CD8-positive, alpha-beta memory T cell (primary cell): ENCODE results near the gene DPPA2. TPM values are rescaled to one million over a fixed set of nuclear protein-coding genes. Genes with fewer than 3 reads are reported as not detected.

Experiments used
- CTCF ChIA-PET: fragments of 350-600 bp; sonication (Branson Sonifier 250); formaldehyde crosslinking; loops from one replicate; lab custom pipeline; 2021; ENCODE audit warnings: antibody characterized with exemption; lab: Charles Lee
- POLR2A ChIA-PET: fragments of 350-600 bp; sonication (Branson Sonifier 250); formaldehyde crosslinking; loops from one replicate; lab custom pipeline; 2021; ENCODE audit warnings: antibody characterized with exemption; lab: Charles Lee
- DNase-seq, 5 donors: peaks; one replicate each; pipeline versions ENCODE4 v3.0.0 to v3.0.0-alpha.2; 2020 to 2022; ENCODE audit warnings: mixed read lengths in 1 of 5
- H3K27ac ChIP-seq: one replicate; pipeline ENCODE4 v1.7.0; 2013; ENCODE audit warnings: low read depth, mild to moderate bottlenecking, low read length, moderate library complexity
- H3K27me3 ChIP-seq: 2 replicates; pipeline ENCODE4 v1.7.0; 2013; ENCODE audit warnings: low read length, mild to moderate bottlenecking; ENCODE audit not compliant: insufficient read depth, poor library complexity, severe bottlenecking
- H3K36me3 ChIP-seq: 2 replicates; pipeline ENCODE4 v1.7.0; 2013; ENCODE audit warnings: mild to moderate bottlenecking, low read length, moderate library complexity; ENCODE audit not compliant: insufficient read depth
- H3K4me1 ChIP-seq: 2 replicates; pipeline ENCODE4 v1.7.0; 2013; ENCODE audit warnings: mild to moderate bottlenecking, low read length, moderate library complexity; ENCODE audit not compliant: insufficient read depth
- H3K4me3 ChIP-seq: 2 replicates; pipeline ENCODE4 v1.7.0; 2013; ENCODE audit warnings: mild to moderate bottlenecking, low read length
- H3K9me3 ChIP-seq: 2 replicates; pipeline ENCODE4 v1.7.0; 2013; ENCODE audit warnings: mild to moderate bottlenecking, low read length
- H3K27ac Mint-ChIP-seq, 8 donors: one replicate each; pipeline ENCODE4 v1.8.0; 2020 to 2021; ENCODE audit warnings: mixed read lengths in 8 of 8, mild to moderate bottlenecking in 6 of 8, inconsistent platforms in 3 of 8, moderate library complexity in 3 of 8
- H3K27me3 Mint-ChIP-seq, 2 donors: one replicate each; pipeline ENCODE4 v1.8.0; 2020 to 2021; ENCODE audit warnings: mixed read lengths in 2 of 2, mild to moderate bottlenecking in 1 of 2, moderate library complexity in 1 of 2
- H3K36me3 Mint-ChIP-seq, 3 donors: one replicate each; pipeline ENCODE4 v1.8.0; 2020 to 2021; ENCODE audit warnings: mixed read lengths in 3 of 3, inconsistent platforms in 1 of 3, mild to moderate bottlenecking in 1 of 3
- H3K4me1 Mint-ChIP-seq, 3 donors: one replicate each; pipeline ENCODE4 v1.8.0; 2020 to 2021; ENCODE audit warnings: mixed read lengths in 3 of 3, inconsistent platforms in 1 of 3, mild to moderate bottlenecking in 1 of 3
- H3K4me3 Mint-ChIP-seq, 7 donors: one replicate each; pipeline ENCODE4 v1.8.0; 2020 to 2021; ENCODE audit warnings: mixed read lengths in 7 of 7, mild to moderate bottlenecking in 6 of 7, moderate library complexity in 4 of 7, inconsistent platforms in 2 of 7
- H3K9me3 Mint-ChIP-seq, 5 donors: one replicate each; pipeline ENCODE4 v1.8.0; 2020 to 2022; ENCODE audit warnings: mixed read lengths in 5 of 5, mild to moderate bottlenecking in 3 of 5, moderate library complexity in 2 of 5, inconsistent platforms in 1 of 5
- polyA plus RNA-seq: library from polyadenylated mRNA; unstranded; fragments of 300-500 nt; fragmentation: Illumina TruSeq; gene quantifications from one replicate; pipeline ENCODE4 v1.2.3, GENCODE V29; 2021
- total RNA-seq, 2 experiments: library from RNA; stranded (reverse); gene quantifications; one replicate each; pipeline ENCODE4 v1.2.3, GENCODE V29; 2021

DPPA2 gene
- total and polyA plus RNA-seq, 3 experiments from 2014 or later: not detected

DNA sequence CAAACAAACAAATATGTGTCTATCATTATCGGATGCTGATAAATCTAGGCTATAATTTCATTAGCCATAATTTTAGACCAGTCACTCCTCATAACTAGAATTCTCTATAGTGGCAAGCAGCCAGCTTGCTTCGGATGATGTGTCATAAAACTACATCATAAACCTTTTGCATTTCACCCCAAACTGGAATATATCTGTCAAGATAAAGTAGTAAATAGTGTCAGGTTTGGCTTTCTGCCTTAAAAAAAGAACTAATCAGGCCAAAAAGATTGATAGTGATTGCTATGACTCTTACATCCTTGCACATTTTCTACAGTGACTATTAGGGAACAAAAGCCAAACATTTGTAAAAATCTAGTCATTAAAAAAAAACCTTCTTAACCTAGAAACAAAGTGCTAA lies 51.0 kb downstream of the DPPA2 start:
- Histone ChIP-seq H3K27me3 (no peaks in the 10 kb centered on the region), H3K27ac (no peak overlapping the region), H3K9me3 (no peaks in the 10 kb centered on the region), H3K4me3 (no peak overlapping the region), H3K4me1 (no peaks in the 10 kb centered on the region), H3K36me3 (no peaks in the 10 kb centered on the region)
- Mint-ChIP-seq H3K4me1 (no peaks in the 10 kb centered on the region), H3K27me3 (peaks cover 4 to 16% of the 10 kb centered on the region in 2 donors), H3K4me3 (no peak overlapping the region), H3K9me3 (no peaks in the 10 kb centered on the region), H3K27ac (no peak overlapping the region), H3K36me3 (no peaks in the 10 kb centered on the region)
- CTCF ChIA-PET: no interaction called here
- POLR2A ChIA-PET: no interaction called here
- DNase-seq: no peak

DNA sequence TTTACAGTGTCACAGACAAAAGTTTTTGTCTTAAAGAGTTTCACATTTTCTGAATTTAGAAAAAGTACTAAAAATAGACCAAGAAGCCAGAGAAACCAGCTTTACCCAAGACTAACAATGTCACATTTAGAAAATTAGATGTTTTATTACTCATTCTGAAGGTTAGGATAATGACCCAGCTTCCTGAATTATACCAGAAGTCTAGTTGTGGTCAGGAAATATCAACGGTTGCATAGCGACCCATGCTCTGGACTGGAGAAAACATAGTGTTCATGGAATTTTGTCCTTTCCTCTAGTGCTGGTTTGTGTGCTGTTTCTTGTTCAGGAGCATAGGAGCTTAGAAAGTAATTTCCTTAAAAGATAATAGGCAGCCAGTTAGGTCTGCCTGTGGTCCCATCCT lies 59.0 kb downstream of the DPPA2 start:
- no peaks in the 10 kb centered on the region for H3K4me1 Mint-ChIP-seq
- H3K9me3 Mint-ChIP-seq: no peaks in the 10 kb centered on the region
- H3K36me3 Mint-ChIP-seq: no peaks in the 10 kb centered on the region
- no peaks in the 10 kb centered on the region for H3K9me3 ChIP-seq
- no peak overlapping the region for H3K27ac ChIP-seq
- H3K4me3 Mint-ChIP-seq: no peak overlapping the region
- no peak overlapping the region for H3K4me3 ChIP-seq
- DNase-seq: no peak
- no peaks in the 10 kb centered on the region for H3K4me1 ChIP-seq
- no peak overlapping the region for H3K27ac Mint-ChIP-seq
- CTCF ChIA-PET: no interaction called here
- no peaks in the 10 kb centered on the region for H3K36me3 ChIP-seq
- POLR2A ChIA-PET: no interaction called here
- no peaks in the 10 kb centered on the region for H3K27me3 ChIP-seq
- peaks cover 0 to 11% of the 10 kb centered on the region in 2 donors for H3K27me3 Mint-ChIP-seq

DNA sequence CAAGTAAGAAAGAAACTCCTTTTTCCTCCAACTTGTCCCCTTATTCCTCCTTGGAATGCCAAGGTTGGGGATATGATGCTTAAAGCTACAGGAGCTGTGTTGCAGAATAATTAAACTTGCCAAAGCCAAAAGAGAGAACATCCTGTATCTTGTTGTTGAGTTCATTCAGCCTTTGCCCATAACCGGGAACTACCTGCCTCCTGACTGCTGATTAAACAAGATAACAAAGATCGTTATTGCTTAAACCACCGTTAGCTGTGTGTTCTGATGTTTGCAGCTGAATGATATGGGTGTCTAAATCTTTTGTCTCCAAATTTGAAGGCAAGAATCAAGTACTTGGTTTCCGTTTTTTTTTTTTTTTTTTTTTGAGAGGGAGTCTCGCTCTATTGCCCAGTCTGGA lies 61.5 kb downstream of the DPPA2 start:
- Mint-ChIP-seq H3K27me3 (peaks cover 0 to 11% of the 10 kb centered on the region in 2 donors), H3K27ac (no peak overlapping the region), H3K4me3 (no peak overlapping the region), H3K4me1 (no peaks in the 10 kb centered on the region), H3K36me3 (no peaks in the 10 kb centered on the region), H3K9me3 (no peaks in the 10 kb centered on the region)
- no peak for DNase-seq
- no peaks in the 10 kb centered on the region for H3K36me3 ChIP-seq
- H3K9me3 ChIP-seq: no peaks in the 10 kb centered on the region
- ChIA-PET CTCF (no interaction called here), POLR2A (no interaction called here)
- H3K27me3 ChIP-seq: no peaks in the 10 kb centered on the region
- H3K4me1 ChIP-seq: no peaks in the 10 kb centered on the region
- no peak overlapping the region for H3K4me3 ChIP-seq
- H3K27ac ChIP-seq: no peak overlapping the region

DNA sequence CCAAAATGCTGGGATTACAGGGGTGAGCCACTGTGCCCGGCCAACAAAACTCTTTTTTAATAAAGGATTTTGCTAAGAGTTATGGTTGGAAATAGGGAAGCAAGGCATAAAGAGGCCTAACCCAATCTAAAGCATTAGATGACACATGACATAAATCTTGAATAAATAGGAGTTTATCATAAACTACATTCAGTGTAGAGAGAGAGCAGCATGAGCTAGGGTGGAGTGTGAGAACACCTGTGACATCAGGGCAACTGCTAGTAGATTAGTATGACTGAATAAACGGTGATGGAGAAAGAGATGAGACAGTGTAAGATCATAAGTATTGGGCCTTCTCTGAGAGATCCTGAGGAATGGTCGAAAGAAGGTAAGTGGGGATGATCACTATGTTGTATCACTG lies 63.7 kb downstream of the DPPA2 start:
- no peaks in the 10 kb centered on the region for H3K36me3 Mint-ChIP-seq
- POLR2A ChIA-PET: no interaction called here
- H3K27ac Mint-ChIP-seq: no peak overlapping the region
- Histone ChIP-seq H3K9me3 (no peaks in the 10 kb centered on the region), H3K36me3 (no peaks in the 10 kb centered on the region), H3K27me3 (no peaks in the 10 kb centered on the region), H3K4me1 (no peaks in the 10 kb centered on the region), H3K27ac (no peak overlapping the region), H3K4me3 (no peak overlapping the region)
- CTCF ChIA-PET: no interaction called here
- no peak overlapping the region for H3K4me3 Mint-ChIP-seq
- DNase-seq: no peak
- H3K4me1 Mint-ChIP-seq: no peaks in the 10 kb centered on the region
- peaks cover 0 to 4% of the 10 kb centered on the region in 2 donors for H3K27me3 Mint-ChIP-seq
- H3K9me3 Mint-ChIP-seq: no peaks in the 10 kb centered on the region

Other genes with a start within 250 kb of the DPPA2 start
- gene MORC1, start 198.4 kb downstream of the DPPA2 start, total RNA-seq: not detected
- not detected for gene MORC1, start 198.4 kb downstream of the DPPA2 start, polyA plus RNA-seq
- not detected for gene C3orf85, start 179.8 kb downstream of the DPPA2 start, total RNA-seq
- gene C3orf85, start 179.8 kb downstream of the DPPA2 start, polyA plus RNA-seq: not detected
- gene DPPA4, start 21.0 kb upstream of the DPPA2 start, total RNA-seq: under 1 TPM in 1 of 2 experiments, not detected in 1; 0.16 TPM
- not detected for gene DPPA4, start 21.0 kb upstream of the DPPA2 start, polyA plus RNA-seq